SK-N-SH (cell line): ENCODE data around the gene TCFL5.

Experiments
- NFIC ChIP-seq: IDR thresholded peaks from 2 replicates; pipeline ENCODE4 v1.4.0; 2012; ENCODE audit warnings: borderline replicate concordance
- POLR2AphosphoS5 ChIP-seq: IDR thresholded peaks from 2 replicates; pipeline ENCODE4 v1.6.1; 2012; ENCODE audit warnings: low read depth, low read length
- TF ChIP-seq, protein P1 (sequence below): fragments of 200-600 bp; sonication (generic); IDR thresholded peaks from 2 replicates; pipeline ENCODE4 v1.6.1; 2017; ENCODE audit warnings: antibody characterized with exemption, mild to moderate bottlenecking, moderate library complexity

GRCh38 chr20:62846166-62846890 lies 15.3 kb downstream of the TCFL5 start:
- TF ChIP-seq, protein P1, sequence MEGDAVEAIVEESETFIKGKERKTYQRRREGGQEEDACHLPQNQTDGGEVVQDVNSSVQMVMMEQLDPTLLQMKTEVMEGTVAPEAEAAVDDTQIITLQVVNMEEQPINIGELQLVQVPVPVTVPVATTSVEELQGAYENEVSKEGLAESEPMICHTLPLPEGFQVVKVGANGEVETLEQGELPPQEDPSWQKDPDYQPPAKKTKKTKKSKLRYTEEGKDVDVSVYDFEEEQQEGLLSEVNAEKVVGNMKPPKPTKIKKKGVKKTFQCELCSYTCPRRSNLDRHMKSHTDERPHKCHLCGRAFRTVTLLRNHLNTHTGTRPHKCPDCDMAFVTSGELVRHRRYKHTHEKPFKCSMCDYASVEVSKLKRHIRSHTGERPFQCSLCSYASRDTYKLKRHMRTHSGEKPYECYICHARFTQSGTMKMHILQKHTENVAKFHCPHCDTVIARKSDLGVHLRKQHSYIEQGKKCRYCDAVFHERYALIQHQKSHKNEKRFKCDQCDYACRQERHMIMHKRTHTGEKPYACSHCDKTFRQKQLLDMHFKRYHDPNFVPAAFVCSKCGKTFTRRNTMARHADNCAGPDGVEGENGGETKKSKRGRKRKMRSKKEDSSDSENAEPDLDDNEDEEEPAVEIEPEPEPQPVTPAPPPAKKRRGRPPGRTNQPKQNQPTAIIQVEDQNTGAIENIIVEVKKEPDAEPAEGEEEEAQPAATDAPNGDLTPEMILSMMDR, result no peak
- no peak for TF ChIP-seq NFIC
- no peak for TF ChIP-seq POLR2AphosphoS5
